SK-N-SH treated with all-trans-retinoic acid at 6 μM for 48 hours (cell line): ENCODE measurements around the gene EXD3.
A peak's percentile ranks its signal among the peaks of the same experiment; 100 is the strongest.

Experiments used
- ATAC-seq: fragments of 200-7000 bp; cut with Tn5 transposase; 3 replicates; pipeline ENCODE4 v1.9.1; 2020; ENCODE audit warnings: mild to moderate bottlenecking, moderate library complexity
- BACH2 ChIP-seq: fragments of 250-450 bp; sonication (Bioruptor Pico); IDR thresholded peaks from 2 replicates; pipeline ENCODE4 v1.9.0; 2021; ENCODE audit warnings: mild to moderate bottlenecking, borderline replicate concordance
- CSDC2 ChIP-seq: fragments of 250-450 bp; sonication (Bioruptor Pico); IDR thresholded peaks from 2 replicates; pipeline ENCODE4 v1.5.0; 2020; ENCODE audit warnings: mild to moderate bottlenecking, moderate library complexity
- ESRRG ChIP-seq: fragments of 250-450 bp; sonication (Bioruptor Pico); IDR thresholded peaks from 2 replicates; pipeline ENCODE4 v1.6.1; 2021; ENCODE audit warnings: mild to moderate bottlenecking
- GLIS3 ChIP-seq: fragments of 250-450 bp; sonication (Bioruptor Pico); IDR thresholded peaks from 2 replicates; pipeline ENCODE4 v1.5.0; 2020; ENCODE audit warnings: mild to moderate bottlenecking, moderate library complexity
- OSR1 ChIP-seq: fragments of 250-450 bp; sonication (Bioruptor Pico); IDR thresholded peaks from 2 replicates; pipeline ENCODE4 v1.8.0; 2022; ENCODE audit warnings: moderate library complexity, mild to moderate bottlenecking, inconsistent platforms
- PPARA ChIP-seq: fragments of 250-450 bp; sonication (Bioruptor Pico); IDR thresholded peaks from 2 replicates; pipeline ENCODE4 v1.5.0; 2020; ENCODE audit warnings: mild to moderate bottlenecking, borderline replicate concordance
- RARB ChIP-seq: fragments of 250-450 bp; sonication (Bioruptor Pico); IDR thresholded peaks from 2 replicates; pipeline ENCODE4 v1.8.0; 2021; ENCODE audit warnings: mild to moderate bottlenecking, moderate library complexity
- TCF4 ChIP-seq: fragments of 250-450 bp; sonication (Bioruptor Pico); IDR thresholded peaks from 2 replicates; pipeline ENCODE4 v1.8.0; 2021; ENCODE audit warnings: mild to moderate bottlenecking, moderate library complexity, borderline replicate concordance
- TOX ChIP-seq: fragments of 250-450 bp; sonication (Bioruptor Pico); IDR thresholded peaks from 2 replicates; pipeline ENCODE4 v1.8.0; 2021; ENCODE audit warnings: mild to moderate bottlenecking, moderate library complexity, borderline replicate concordance
- ZC3H10 ChIP-seq: fragments of 250-450 bp; sonication (Bioruptor Pico); IDR thresholded peaks from 2 replicates; pipeline ENCODE4 v1.5.1; 2021; ENCODE audit warnings: mild to moderate bottlenecking, moderate library complexity
- ZFP3 ChIP-seq: fragments of 250-450 bp; sonication (Bioruptor Pico); IDR thresholded peaks from 2 replicates; pipeline ENCODE4 v1.5.0; 2020; ENCODE audit warnings: mild to moderate bottlenecking, moderate library complexity
- ZFP30 ChIP-seq: fragments of 450-650 bp; formaldehyde crosslinking; IDR thresholded peaks from 2 replicates; pipeline ENCODE4 v1.5.0; 2022; ENCODE audit warnings: mild to moderate bottlenecking, moderate library complexity
- ZNF70 ChIP-seq: fragments of 450-650 bp; formaldehyde crosslinking; IDR thresholded peaks from 2 replicates; pipeline ENCODE4 v1.5.0; 2020; ENCODE audit warnings: mild to moderate bottlenecking, moderate library complexity
- TF ChIP-seq, protein P1 (sequence below): fragments of 250-450 bp; sonication (Bioruptor Pico); IDR thresholded peaks from 2 replicates; pipeline ENCODE4 v1.5.1; 2020; ENCODE audit warnings: low read depth, mild to moderate bottlenecking, moderate library complexity
- TF ChIP-seq, protein P2 (sequence below): fragments of 250-450 bp; sonication (Bioruptor Pico); IDR thresholded peaks from 2 replicates; pipeline ENCODE4 v1.8.0; 2021; ENCODE audit warnings: low read depth, mild to moderate bottlenecking, moderate library complexity, borderline replicate concordance
- TF ChIP-seq, protein P3 (sequence below): fragments of 250-450 bp; sonication (Bioruptor Pico); IDR thresholded peaks from 2 replicates; pipeline ENCODE4 v1.8.0; 2020; ENCODE audit warnings: mild to moderate bottlenecking, moderate library complexity, borderline replicate concordance
- TF ChIP-seq, protein P4 (sequence below): fragments of 250-450 bp; sonication (Bioruptor Pico); IDR thresholded peaks from 2 replicates; pipeline ENCODE4 v1.5.0; 2020; ENCODE audit warnings: mild to moderate bottlenecking, moderate library complexity
- TF ChIP-seq, protein P5 (sequence below): fragments of 250-450 bp; sonication (Bioruptor Pico); IDR thresholded peaks from 2 replicates; pipeline ENCODE4 v1.5.1; 2021; ENCODE audit warnings: mild to moderate bottlenecking, moderate library complexity

EXD3 gene

DNA sequence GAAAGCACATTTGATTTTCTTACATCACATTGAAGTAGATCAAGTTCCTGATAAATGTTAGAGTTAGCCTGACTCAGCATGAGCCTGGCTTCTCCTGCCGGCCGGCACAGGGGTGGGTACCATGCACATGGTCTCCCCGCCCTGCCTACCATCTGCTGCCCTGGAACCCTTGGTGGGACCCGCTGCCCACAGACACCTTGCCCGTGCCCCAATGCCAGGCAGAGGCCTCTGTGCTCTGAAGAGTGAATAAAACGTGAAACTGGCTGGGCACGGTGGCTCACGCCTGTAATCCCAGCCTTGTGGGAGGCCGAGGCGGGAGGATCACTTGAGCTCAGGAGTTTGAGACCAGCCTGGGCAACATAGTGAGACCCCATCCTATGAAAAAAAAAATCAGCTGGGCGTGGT is 17.3 kb downstream of the EXD3 start:
- ATAC-seq: peak; percentile 18; the same call in 2 of the 3 replicates
- no peak for TF ChIP-seq ZFP3

DNA sequence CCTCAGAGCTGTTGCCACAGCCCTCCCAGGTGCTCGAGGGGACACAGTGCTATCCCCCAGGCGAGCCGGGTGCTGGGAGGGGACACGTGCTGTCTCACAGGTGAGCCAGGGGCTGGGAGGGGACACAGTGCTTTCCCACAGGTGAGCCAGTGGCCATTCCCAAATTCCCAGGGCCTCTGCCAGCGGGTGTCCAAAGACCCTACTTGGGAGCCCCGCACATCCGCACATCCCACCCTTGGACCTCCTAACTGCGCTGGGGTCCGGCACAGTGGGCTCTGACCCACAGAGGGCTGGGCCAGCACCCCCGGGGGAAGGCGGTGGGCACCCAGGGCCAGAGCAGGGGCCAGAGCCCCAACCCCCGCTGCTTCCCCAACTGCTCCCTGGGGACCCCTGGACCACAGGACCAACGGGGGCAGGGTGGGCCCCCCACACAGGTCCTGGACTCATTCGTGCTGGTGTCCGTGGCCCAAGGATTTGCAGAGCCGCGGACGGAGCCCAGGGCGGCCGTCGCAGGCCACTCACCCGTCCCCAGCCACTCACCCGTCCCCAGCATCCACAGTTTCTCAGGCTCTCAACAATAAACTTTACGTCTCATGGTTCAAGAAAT is 17.9 kb downstream of the EXD3 start:
- no peak for TF ChIP-seq GLIS3 (CRISPR knock-in tag)
- no peak for TF ChIP-seq OSR1 (CRISPR knock-in tag)
- no peak for TF ChIP-seq PPARA (CRISPR knock-in tag)
- no peak for TF ChIP-seq ESRRG (CRISPR knock-in tag)
- TF ChIP-seq ZC3H10 (CRISPR knock-in tag): no peak
- TF ChIP-seq, protein P1, sequence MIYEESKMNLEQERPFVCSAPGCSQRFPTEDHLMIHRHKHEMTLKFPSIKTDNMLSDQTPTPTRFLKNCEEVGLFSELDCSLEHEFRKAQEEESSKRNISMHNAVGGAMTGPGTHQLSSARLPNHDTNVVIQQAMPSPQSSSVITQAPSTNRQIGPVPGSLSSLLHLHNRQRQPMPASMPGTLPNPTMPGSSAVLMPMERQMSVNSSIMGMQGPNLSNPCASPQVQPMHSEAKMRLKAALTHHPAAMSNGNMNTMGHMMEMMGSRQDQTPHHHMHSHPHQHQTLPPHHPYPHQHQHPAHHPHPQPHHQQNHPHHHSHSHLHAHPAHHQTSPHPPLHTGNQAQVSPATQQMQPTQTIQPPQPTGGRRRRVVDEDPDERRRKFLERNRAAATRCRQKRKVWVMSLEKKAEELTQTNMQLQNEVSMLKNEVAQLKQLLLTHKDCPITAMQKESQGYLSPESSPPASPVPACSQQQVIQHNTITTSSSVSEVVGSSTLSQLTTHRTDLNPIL (CRISPR knock-in tag): no peak
- TF ChIP-seq CSDC2 (CRISPR knock-in tag): no peak
- no peak for TF ChIP-seq ZFP30
- TF ChIP-seq ZNF70 (CRISPR knock-in tag): no peak
- TF ChIP-seq, protein P2, sequence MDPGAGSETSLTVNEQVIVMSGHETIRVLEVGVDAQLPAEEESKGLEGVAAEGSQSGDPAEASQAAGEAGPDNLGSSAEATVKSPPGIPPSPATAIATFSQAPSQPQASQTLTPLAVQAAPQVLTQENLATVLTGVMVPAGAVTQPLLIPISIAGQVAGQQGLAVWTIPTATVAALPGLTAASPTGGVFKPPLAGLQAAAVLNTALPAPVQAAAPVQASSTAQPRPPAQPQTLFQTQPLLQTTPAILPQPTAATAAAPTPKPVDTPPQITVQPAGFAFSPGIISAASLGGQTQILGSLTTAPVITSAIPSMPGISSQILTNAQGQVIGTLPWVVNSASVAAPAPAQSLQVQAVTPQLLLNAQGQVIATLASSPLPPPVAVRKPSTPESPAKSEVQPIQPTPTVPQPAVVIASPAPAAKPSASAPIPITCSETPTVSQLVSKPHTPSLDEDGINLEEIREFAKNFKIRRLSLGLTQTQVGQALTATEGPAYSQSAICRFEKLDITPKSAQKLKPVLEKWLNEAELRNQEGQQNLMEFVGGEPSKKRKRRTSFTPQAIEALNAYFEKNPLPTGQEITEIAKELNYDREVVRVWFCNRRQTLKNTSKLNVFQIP (CRISPR knock-in tag): no peak
- no peak for ATAC-seq

DNA sequence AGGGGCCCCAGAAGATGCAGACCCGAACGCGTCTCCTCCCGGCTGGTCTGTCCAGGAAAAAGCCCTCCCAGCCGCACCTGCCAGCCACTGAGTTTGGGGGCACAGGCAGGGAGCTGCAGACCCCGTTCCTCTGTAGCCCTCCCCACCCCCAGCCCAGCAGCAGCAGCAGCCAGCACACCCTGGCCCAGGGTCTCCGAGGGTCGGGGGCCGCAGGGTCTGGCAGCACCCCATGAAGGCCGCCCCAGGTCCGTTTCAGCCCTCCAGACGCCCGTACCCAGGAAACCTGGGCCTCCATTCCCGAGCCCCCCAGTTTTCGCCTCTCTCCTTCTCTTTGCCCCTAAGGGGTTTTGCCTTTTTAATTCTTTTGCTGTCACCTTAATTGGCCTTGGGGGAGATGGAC is 19.7 kb downstream of the EXD3 start:
- no peak for ATAC-seq
- TF ChIP-seq TCF4 (CRISPR knock-in tag): no peak
- no peak for TF ChIP-seq BACH2 (CRISPR knock-in tag)
- TF ChIP-seq, protein P1 (CRISPR knock-in tag): no peak
- no peak for TF ChIP-seq RARB
- no peak for TF ChIP-seq GLIS3 (CRISPR knock-in tag)
- TF ChIP-seq TOX (CRISPR knock-in tag): no peak
- no peak for TF ChIP-seq PPARA (CRISPR knock-in tag)
- no peak for TF ChIP-seq ZFP3
- TF ChIP-seq, protein P3, sequence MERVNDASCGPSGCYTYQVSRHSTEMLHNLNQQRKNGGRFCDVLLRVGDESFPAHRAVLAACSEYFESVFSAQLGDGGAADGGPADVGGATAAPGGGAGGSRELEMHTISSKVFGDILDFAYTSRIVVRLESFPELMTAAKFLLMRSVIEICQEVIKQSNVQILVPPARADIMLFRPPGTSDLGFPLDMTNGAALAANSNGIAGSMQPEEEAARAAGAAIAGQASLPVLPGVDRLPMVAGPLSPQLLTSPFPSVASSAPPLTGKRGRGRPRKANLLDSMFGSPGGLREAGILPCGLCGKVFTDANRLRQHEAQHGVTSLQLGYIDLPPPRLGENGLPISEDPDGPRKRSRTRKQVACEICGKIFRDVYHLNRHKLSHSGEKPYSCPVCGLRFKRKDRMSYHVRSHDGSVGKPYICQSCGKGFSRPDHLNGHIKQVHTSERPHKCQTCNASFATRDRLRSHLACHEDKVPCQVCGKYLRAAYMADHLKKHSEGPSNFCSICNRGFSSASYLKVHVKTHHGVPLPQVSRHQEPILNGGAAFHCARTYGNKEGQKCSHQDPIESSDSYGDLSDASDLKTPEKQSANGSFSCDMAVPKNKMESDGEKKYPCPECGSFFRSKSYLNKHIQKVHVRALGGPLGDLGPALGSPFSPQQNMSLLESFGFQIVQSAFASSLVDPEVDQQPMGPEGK (CRISPR knock-in tag): no peak
- TF ChIP-seq CSDC2 (CRISPR knock-in tag): no peak
- TF ChIP-seq, protein P4, sequence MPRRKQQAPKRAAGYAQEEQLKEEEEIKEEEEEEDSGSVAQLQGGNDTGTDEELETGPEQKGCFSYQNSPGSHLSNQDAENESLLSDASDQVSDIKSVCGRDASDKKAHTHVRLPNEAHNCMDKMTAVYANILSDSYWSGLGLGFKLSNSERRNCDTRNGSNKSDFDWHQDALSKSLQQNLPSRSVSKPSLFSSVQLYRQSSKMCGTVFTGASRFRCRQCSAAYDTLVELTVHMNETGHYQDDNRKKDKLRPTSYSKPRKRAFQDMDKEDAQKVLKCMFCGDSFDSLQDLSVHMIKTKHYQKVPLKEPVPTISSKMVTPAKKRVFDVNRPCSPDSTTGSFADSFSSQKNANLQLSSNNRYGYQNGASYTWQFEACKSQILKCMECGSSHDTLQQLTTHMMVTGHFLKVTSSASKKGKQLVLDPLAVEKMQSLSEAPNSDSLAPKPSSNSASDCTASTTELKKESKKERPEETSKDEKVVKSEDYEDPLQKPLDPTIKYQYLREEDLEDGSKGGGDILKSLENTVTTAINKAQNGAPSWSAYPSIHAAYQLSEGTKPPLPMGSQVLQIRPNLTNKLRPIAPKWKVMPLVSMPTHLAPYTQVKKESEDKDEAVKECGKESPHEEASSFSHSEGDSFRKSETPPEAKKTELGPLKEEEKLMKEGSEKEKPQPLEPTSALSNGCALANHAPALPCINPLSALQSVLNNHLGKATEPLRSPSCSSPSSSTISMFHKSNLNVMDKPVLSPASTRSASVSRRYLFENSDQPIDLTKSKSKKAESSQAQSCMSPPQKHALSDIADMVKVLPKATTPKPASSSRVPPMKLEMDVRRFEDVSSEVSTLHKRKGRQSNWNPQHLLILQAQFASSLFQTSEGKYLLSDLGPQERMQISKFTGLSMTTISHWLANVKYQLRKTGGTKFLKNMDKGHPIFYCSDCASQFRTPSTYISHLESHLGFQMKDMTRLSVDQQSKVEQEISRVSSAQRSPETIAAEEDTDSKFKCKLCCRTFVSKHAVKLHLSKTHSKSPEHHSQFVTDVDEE (CRISPR knock-in tag): no peak
- TF ChIP-seq, protein P5, sequence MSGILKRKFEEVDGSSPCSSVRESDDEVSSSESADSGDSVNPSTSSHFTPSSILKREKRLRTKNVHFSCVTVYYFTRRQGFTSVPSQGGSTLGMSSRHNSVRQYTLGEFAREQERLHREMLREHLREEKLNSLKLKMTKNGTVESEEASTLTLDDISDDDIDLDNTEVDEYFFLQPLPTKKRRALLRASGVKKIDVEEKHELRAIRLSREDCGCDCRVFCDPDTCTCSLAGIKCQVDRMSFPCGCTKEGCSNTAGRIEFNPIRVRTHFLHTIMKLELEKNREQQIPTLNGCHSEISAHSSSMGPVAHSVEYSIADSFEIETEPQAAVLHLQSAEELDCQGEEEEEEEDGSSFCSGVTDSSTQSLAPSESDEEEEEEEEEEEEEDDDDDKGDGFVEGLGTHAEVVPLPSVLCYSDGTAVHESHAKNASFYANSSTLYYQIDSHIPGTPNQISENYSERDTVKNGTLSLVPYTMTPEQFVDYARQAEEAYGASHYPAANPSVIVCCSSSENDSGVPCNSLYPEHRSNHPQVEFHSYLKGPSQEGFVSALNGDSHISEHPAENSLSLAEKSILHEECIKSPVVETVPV (CRISPR knock-in tag): no peak
- TF ChIP-seq, all 23 proteins: peak for 0
